HS-5 (cell line): ENCODE results near the gene ANKRD34A.

Experiments used
- DNase-seq: peaks from one replicate; pipeline ENCODE4 v3.0.0-alpha.2; 2012; ENCODE audit warnings: low read depth

Gene ANKRD34A

DNA sequence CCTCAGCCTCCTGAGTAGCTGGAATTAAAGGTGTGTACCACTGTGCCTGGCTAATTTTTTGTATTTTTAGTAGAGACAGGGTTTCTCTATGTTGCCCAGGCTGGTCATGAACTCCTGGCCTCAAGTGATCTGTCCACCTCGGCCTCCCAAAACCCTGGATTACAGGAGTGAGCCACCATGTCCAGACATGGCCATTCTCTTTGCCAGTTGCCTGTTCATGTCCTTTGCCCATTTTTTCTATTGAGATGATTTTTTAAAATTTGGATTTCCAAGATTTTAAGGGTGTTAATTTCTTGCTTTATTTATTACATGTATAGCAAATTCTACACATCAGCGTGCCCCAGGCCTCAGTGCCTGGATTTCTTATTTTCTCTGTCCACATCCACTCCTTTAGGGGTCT lies 2.9 kb upstream of the ANKRD34A start:
- DNase-seq = no peak

DNA sequence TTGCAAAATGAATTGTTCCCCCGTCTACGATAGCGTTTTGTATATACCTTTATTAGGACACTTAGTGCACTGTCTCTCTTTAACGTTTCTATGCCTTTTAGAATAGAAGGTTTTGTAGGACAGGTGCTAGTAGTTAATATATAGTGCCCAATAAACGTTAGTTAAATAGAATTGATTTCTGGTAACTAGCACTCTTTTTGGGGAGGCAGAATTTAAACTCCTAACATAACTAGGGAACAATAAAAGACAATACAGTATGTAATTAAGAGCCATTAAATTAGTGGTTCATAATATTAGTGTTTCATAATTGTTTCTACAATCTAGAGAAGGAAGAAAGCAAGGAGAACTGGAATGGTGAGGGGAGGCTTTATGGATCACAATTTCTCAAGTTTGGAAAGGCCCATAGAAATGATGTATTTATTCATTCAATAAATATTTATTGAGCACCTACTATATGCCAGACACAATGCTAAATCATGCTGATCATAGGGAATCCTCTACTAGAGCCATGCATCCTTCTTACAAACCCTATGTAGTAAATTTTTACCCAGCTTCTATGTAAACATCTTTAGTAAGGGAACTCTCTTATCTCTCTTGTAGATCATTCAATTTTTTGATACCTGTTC lies 857 bp upstream of the ANKRD34A start:
- DNase-seq = no peak

DNA sequence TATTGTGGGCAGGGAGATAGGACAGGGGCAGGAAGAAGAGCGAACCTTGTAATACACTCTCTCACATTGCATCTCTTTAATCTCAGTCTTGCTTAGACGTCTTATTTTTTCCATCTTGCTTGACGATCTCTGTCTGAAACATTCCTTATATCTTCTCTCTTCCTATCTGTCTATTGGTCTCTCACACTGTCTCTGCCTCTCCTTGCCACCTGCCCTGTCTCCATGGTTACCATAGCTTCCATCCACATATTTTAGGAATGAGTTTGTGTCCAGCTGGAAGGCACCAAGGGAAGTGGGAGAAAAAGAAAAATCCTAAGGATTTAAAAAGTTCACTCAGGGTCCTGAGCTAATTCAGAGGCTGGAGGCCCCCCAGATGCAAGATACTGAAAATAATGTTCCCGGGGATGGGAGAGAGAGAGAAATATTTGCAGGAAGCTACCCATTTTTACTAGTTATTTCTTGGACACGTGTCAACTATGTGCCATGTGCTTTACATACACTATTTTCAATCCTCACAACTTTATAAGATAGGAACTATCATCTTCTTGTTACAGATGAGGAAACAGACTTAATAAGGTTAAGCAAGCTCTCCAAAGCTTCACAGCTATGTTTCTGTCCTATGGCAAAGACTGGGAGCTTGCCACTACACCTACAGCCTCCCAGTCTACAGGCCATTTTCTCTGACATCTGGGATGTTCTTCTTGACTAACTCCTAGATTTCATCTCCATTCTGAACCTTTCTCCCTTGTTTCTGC lies 933 bp downstream of the ANKRD34A start:
- DNase-seq = peak; percentile 67

GRCh38 chr1:145962157-145963102 lies 1.9 kb downstream of the ANKRD34A start:
- DNase-seq = no peak

DNA sequence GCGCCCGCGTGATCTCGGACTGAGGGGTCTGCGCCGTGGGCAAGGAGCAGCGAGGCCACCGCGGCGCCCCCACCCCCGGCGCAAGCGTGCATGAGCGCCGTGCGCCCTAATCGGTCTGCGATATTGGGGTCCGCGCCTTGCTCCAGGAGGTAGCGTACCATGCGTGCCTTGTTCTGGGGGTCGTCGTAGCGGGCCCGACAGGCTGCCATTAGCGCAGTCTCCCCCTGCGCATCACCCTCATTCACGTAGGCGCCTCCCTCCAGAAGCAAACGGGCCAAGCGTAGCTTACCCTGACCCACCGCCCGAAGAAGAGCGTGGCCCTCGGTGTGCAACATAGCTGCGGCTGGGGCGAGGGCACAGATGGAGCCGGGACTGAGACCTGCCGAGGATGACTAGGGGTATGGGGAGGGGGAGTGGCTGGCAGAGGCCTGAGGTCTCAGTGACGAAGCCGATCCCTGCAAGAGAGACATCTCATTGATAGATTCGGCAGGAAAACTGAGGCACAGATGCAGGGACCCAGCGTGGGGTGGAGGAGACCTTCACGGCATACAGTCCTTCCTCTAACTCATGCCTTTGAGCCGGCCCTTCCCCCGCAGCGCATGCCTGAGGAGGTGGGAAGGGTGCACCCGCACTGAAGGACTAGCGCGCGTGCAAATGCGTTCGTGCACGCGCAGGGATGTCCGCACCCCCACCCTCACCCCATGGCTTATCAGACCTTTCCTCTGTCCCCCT lies 2.8 kb downstream of the ANKRD34A start:
- DNase-seq = no peak

- DNase-seq = no peak
These were observed 3.3 kb downstream of the ANKRD34A start for GRCh38 chr1:145961109-145961424.

DNA sequence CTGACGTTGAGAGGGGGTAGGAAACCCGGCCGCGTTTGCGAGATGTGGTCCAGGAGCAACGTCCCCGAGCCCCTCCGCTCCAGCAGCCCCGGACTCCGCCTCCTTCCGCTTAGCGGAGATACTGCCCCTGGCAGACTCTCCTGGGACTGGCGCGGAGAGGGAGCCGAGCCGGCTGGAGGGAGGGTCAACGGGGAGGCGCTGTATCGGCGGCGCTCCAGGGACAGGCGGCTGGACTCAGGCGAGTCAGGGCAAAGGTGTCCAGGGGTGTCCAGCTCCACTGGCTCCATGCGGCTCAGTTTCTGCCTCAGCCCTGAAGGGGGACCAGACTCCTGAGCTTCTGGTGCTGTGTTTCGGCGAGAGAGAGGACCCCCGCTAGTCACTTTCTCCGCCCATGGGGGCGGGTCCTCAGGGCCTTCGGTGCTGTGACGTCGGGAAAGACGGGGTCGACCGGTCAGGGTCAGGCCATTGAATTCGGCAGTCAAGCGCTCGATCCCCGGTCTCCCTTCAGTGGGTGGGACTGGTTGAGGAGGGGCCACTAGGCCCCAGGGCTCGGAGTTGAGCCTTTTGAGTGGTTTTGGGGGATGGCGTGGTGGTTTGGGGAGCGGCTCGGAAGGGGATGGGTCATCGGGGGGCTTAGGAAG lies 3.8 kb downstream of the ANKRD34A start:
- no peak for DNase-seq

- DNase-seq = no peak
These were observed 4.4 kb downstream of the ANKRD34A start for GRCh38 chr1:145959957-145960467.

DNA sequence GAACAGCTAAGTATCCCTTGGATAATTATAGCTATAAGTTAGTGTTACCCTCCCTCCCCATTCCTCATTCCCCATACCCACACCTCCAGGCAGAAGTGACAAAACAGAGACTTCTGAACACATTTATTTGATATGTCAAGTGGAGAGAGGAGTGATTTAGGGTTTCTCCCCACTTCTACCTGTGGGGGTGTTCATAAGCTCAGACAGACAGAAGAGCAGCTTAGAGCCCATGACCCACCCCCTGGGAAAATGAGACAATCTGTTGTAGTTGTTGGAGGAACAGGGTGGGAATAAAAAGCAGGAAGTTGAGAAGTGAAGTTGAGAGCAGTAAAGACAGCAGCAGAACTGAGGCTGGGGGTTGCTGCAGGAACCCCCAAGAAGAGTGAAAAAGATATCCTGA lies 5.0 kb downstream of the ANKRD34A start:
- no peak for DNase-seq

GRCh38 chr1:145958734-145959133 lies 5.6 kb downstream of the ANKRD34A start:
- DNase-seq = no peak

DNA sequence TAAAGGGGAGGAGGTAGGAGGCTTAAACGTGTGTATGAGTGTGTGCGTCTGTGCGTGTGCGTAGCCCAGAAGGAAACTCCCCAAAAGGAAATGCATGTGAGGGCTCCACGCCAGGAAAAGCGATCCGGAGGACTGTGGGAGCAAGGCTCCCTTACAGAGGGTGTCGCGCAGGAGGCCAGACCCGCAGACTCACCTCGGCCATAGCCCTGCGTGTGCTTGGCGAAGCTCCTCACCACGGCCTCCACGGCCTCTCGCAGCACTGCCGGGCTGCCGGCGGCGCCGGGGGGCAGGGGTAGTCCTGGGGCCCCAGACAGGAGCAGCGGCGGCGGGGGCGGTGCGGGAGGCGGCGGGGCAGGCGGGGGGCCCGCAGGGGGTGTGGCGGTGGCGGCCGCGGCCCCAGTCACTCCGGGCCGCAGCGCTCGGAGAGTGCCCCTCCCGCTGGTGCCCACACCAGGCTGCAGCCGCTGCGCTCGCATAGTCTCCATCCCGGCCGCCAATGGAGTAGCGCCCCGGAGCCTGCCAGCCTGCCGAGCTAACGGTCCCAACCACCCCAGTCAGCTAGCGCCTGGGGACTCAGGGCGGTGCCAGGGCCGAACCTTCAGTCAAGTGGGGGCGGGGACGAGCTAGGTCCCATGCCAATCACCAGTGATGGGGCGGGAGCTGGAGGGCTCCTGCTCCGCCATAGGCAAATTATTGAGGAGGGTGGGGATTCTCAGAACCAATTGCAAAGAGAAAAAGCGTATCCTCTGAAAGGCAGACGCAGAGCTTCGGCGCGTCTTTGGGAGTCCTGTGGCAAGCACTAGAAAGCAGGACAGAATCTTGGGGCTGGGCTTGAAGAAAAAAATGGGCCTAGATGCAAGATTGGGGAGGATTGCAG lies 6.7 kb downstream of the ANKRD34A start, which contains the start of gene LIX1L:
Gene LIX1L (minus strand): TSS at position 575 of the 877 bp plus-strand sequence. CDS start 90 bp downstream, at position 485.
- DNase-seq = peak; percentile 94

GRCh38 chr1:145956781-145957442 lies 7.5 kb downstream of the ANKRD34A start:
- no peak for DNase-seq

GRCh38 chr1:145956361-145956760 lies 8.0 kb downstream of the ANKRD34A start:
- no peak for DNase-seq

DNA sequence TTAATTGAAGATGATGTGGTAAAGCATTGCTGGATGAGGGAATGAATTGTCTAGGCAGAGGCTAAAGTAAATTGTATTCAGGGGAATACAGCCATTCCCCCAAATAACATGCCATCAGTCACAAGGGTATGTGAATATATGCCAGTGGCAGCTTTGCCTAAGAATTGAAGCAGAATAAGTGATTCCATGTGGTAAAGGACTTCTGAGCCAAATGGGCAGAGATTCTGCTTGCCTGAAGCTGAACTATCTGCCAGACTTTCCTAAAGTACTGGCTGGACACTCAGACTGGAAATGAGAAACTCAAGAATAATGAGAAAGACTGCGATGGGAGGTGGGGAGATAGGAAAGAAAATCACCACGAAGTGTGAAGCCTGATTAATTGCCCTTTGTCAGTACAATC lies 8.9 kb downstream of the ANKRD34A start:
- no peak for DNase-seq

- DNase-seq = no peak
These were observed 10.5 kb downstream of the ANKRD34A start for GRCh38 chr1:145953861-145954260.

DNA sequence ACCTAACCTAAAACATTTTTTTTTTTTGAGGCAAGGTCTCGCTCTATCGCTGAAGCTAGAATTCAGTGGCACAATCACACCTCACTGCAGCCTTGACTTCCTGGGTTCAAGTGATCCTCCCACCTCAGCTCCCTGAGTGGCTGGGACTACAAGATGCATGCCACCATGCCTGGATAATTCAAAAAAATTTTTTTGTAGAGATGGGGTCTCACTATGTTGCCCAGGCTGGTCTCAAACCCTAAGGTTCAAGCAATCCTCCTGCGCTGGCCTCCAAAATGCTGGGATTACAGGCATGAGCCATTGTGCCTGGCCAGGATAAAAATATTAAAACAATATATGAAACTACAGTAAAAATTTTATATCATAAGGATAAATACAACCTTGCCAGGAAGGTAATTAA lies 11.5 kb downstream of the ANKRD34A start:
- DNase-seq = no peak

GRCh38 chr1:145951526-145951925 lies 12.8 kb downstream of the ANKRD34A start:
- no peak for DNase-seq

GRCh38 chr1:145949219-145949618 lies 15.2 kb downstream of the ANKRD34A start:
- DNase-seq = no peak

DNA sequence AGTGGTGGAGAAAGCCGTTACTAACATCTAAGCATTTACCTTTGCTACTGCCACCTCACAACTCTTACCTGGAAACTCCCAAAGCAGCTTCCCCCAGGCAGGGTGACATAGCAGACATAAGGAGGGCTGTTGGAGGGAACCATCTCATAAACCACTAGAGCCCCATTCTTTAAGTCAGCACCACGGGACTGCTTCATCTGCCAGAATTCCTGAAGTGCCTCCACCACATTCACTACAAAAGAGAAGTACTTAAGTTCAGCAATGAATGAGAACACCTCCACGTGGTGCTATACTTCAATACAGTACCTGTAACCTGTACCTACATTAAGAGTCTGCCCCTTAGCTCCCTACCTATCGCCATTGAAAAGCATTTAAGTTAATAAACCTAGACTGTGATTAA lies 16.8 kb downstream of the ANKRD34A start:
- DNase-seq = no peak

DNA sequence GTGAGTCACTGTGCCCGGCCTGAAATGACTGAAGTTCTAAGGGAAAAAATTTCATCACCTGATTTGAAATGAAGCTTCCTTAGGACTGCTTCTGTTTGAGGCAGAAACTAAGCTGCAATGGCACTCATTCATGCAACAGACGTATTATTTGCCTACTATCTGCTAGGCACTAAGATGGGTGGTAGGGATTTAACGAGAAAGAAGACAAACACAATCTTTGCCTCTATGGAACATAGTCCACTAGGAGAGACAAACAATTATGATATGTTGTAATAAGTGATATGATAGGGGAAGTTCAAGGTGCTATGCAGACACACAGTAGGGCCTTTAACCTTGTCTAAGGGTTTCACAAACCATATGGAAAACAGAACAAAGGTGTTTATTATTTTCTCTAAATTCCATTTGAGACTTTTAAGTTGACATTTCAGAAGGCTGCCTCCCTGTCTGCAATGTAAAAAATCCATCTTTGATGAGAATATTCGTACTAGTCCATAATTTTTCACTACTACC lies 17.8 kb downstream of the ANKRD34A start:
- DNase-seq = no peak
